ENCODE results near the gene SUPT3H.
"Not testable (repeated sequence)": the region's sequence is repeated elsewhere in the genome, so short reads cannot be mapped to it uniquely, and the experiment has no call there.

Gene SUPT3H

DNA sequence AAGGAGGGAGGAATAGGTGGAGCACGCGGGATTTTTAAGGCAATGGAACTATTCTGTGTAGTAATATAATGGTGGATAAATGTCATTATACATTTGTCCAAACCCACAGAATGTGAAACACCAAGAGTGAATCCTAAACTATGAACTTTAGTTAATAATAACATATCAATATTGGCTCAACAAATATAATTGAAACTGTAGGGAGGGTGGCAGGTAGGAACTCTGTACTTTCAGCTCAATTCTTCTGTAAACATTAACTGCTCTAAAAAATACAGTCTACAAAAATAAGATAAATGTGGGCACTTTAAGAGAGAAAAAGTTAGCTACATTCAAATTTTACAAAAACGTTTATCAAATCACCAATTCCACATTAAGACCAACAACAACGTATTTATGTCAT lies 186.3 kb downstream of the SUPT3H start:
- Histone ChIP-seq H3K27ac (ENCODE audit: insufficient read depth, low read depth, low read length, poor library complexity, severe bottlenecking) (no peak overlapping the region), H3K36me3 (ENCODE audit: control insufficient read depth, insufficient read depth, low read length) (no peaks in the 10 kb centered on the region), H3K27me3 (ENCODE audit: control insufficient read depth, insufficient read depth, low read length, poor library complexity, severe bottlenecking) (no peaks in the 10 kb centered on the region), H3K4me3 (ENCODE audit: insufficient read depth, low read depth, low read length) (no peak overlapping the region), H3K9me3 (ENCODE audit: control insufficient read depth, low read length) (no peaks in the 10 kb centered on the region), H3K4me1 (ENCODE audit: control insufficient read depth, insufficient read depth, low read length) (no peaks in the 10 kb centered on the region)
- WGBS, 2 experiments = 93 to 97% methylated on average over 4 of the region's 4 CpGs

GRCh38 chr6:45187836-45188235 lies 189.9 kb downstream of the SUPT3H start:
- no peak overlapping the region for H3K4me3 ChIP-seq (ENCODE audit: insufficient read depth, low read depth, low read length)
- no peaks in the 10 kb centered on the region for H3K9me3 ChIP-seq (ENCODE audit: control insufficient read depth, low read length)
- no peaks in the 10 kb centered on the region for H3K36me3 ChIP-seq (ENCODE audit: control insufficient read depth, insufficient read depth, low read length)
- WGBS, 2 experiments = 94 to 98% methylated on average over 2 of the region's 2 CpGs
- H3K27me3 ChIP-seq (ENCODE audit: control insufficient read depth, insufficient read depth, low read length, poor library complexity, severe bottlenecking) = no peaks in the 10 kb centered on the region
- no peak overlapping the region for H3K27ac ChIP-seq (ENCODE audit: insufficient read depth, low read depth, low read length, poor library complexity, severe bottlenecking)
- H3K4me1 ChIP-seq (ENCODE audit: control insufficient read depth, insufficient read depth, low read length) = no peaks in the 10 kb centered on the region

DNA sequence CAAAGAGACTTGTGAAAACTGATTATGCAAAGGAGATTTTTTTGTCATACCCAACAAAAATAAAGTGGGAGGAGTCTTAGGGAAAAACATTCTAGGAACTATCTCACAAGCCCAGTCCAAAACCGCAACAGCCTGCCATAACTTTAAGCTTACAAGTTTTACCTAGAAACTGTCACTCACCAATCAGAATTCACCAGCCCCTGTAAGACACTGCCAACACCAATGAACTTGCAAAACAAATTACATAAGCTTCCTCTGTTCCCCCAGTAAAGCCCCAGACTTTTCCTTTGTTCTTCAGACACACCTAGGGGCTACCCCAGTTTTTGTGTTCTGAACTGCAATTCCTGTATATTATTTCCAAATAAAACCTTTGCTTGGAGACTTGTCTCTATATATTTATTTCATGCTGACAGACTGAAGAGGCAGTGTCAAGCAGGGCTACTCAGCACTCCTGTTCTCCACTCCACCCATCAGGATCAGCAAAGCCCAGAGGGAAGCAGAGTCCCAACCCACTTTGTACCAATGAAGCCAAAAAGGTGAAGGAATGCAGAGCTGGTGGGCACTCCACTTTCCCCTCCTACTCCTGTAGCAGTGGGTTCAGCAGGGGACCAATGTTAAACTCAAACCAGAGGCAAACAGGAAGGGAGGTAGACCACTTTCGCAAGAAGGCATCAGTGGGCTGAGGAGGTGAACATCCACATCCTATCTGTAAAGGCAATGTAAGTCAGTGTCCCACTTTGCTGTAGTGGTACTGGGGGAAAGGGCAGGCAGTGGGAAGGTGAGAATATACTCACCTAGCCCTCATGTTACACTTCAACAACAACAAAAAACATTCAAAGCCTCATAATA lies 192.1 kb downstream of the SUPT3H start:
- Histone ChIP-seq H3K36me3 (ENCODE audit: control insufficient read depth, insufficient read depth, low read length) (no peaks in the 10 kb centered on the region), H3K9me3 (ENCODE audit: control insufficient read depth, low read length) (no peaks in the 10 kb centered on the region), H3K4me3 (ENCODE audit: insufficient read depth, low read depth, low read length) (no peak overlapping the region), H3K4me1 (ENCODE audit: control insufficient read depth, insufficient read depth, low read length) (no peaks in the 10 kb centered on the region), H3K27ac (ENCODE audit: insufficient read depth, low read depth, low read length, poor library complexity, severe bottlenecking) (no peak overlapping the region), H3K27me3 (ENCODE audit: control insufficient read depth, insufficient read depth, low read length, poor library complexity, severe bottlenecking) (no peaks in the 10 kb centered on the region)
- WGBS, 2 experiments = 56 to 68% methylated on average over 2 of the region's 2 CpGs

GRCh38 chr6:45184937-45185336 lies 192.8 kb downstream of the SUPT3H start:
- Histone ChIP-seq H3K36me3 (ENCODE audit: control insufficient read depth, insufficient read depth, low read length) (no peaks in the 10 kb centered on the region), H3K9me3 (ENCODE audit: control insufficient read depth, low read length) (no peaks in the 10 kb centered on the region), H3K27ac (ENCODE audit: insufficient read depth, low read depth, low read length, poor library complexity, severe bottlenecking) (no peak overlapping the region), H3K4me1 (ENCODE audit: control insufficient read depth, insufficient read depth, low read length) (no peaks in the 10 kb centered on the region), H3K4me3 (ENCODE audit: insufficient read depth, low read depth, low read length) (no peak overlapping the region), H3K27me3 (ENCODE audit: control insufficient read depth, insufficient read depth, low read length, poor library complexity, severe bottlenecking) (no peaks in the 10 kb centered on the region)
- 88 to 95% methylated on average over 4 of the region's 4 CpGs for WGBS, 2 experiments

DNA sequence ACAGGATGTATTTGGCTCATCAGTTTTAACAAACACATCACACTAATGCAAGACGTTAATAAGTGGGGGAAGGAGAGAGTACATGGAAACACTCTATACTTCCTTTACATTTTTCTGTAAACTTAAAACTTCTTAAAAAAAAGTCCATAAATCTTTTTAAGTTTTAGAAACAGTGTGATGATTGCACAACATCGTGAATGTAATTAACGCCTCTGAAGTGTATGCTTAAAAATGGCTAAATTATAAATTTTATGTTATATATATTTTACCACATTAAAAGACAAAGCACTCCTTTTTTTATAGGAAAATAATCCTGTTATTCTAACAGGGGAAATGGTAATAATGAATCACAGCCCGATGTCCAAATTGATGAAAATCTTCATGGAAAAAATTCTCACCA lies 193.7 kb downstream of the SUPT3H start:
- H3K9me3 ChIP-seq (ENCODE audit: control insufficient read depth, low read length) = no peaks in the 10 kb centered on the region
- no peaks in the 10 kb centered on the region for H3K27me3 ChIP-seq (ENCODE audit: control insufficient read depth, insufficient read depth, low read length, poor library complexity, severe bottlenecking)
- no peak overlapping the region for H3K4me3 ChIP-seq (ENCODE audit: insufficient read depth, low read depth, low read length)
- no peaks in the 10 kb centered on the region for H3K4me1 ChIP-seq (ENCODE audit: control insufficient read depth, insufficient read depth, low read length)
- no peaks in the 10 kb centered on the region for H3K36me3 ChIP-seq (ENCODE audit: control insufficient read depth, insufficient read depth, low read length)
- 80% methylated on average over 1 of the region's 4 CpGs; no CpG with 5 or more reads in 1 of the 2 experiments for WGBS, 2 experiments
- H3K27ac ChIP-seq (ENCODE audit: insufficient read depth, low read depth, low read length, poor library complexity, severe bottlenecking) = no peak overlapping the region

DNA sequence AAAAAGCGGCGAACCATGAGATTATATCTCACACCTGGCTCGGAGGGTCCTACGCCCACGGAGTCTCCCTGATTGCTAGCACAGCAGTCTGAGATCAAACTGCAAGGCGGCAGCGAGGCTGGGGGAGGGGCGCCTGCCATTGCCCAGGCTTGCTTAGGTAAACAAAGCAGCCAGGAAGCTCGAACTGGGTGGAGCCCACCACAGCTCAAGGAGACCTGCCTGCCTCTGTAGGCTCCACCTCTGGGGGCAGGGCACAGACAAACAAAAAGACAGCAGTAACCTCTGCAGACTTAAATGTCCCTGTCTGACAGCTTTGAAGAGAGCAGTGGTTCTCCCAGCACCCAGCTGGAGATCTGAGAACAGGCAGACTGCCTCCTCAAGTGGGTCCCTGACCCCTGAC lies 201.4 kb downstream of the SUPT3H start:
- not testable (repeated sequence) for H3K4me1 ChIP-seq (ENCODE audit: control insufficient read depth, insufficient read depth, low read length); H3K27ac ChIP-seq (ENCODE audit: insufficient read depth, low read depth, low read length, poor library complexity, severe bottlenecking); H3K36me3 ChIP-seq (ENCODE audit: control insufficient read depth, insufficient read depth, low read length); H3K27me3 ChIP-seq (ENCODE audit: control insufficient read depth, insufficient read depth, low read length, poor library complexity, severe bottlenecking); H3K4me3 ChIP-seq (ENCODE audit: insufficient read depth, low read depth, low read length); H3K9me3 ChIP-seq (ENCODE audit: control insufficient read depth, low read length)
- WGBS, 2 experiments = 36% methylated on average over 3 of the region's 9 CpGs; no CpG with 5 or more reads in 1 of the 2 experiments

- no peak overlapping the region for H3K4me3 ChIP-seq (ENCODE audit: insufficient read depth, low read depth, low read length)
- no peaks in the 10 kb centered on the region for H3K27me3 ChIP-seq (ENCODE audit: control insufficient read depth, insufficient read depth, low read length, poor library complexity, severe bottlenecking)
- WGBS, 2 experiments = 77 to 93% methylated on average over 5 to 7 of the region's 7 CpGs
- H3K9me3 ChIP-seq (ENCODE audit: control insufficient read depth, low read length) = no peaks in the 10 kb centered on the region
- no peaks in the 10 kb centered on the region for H3K36me3 ChIP-seq (ENCODE audit: control insufficient read depth, insufficient read depth, low read length)
- no peaks in the 10 kb centered on the region for H3K4me1 ChIP-seq (ENCODE audit: control insufficient read depth, insufficient read depth, low read length)
- no peak overlapping the region for H3K27ac ChIP-seq (ENCODE audit: insufficient read depth, low read depth, low read length, poor library complexity, severe bottlenecking)
Observed at GRCh38 chr6:45175272-45175671, 202.5 kb downstream of the SUPT3H start.

DNA sequence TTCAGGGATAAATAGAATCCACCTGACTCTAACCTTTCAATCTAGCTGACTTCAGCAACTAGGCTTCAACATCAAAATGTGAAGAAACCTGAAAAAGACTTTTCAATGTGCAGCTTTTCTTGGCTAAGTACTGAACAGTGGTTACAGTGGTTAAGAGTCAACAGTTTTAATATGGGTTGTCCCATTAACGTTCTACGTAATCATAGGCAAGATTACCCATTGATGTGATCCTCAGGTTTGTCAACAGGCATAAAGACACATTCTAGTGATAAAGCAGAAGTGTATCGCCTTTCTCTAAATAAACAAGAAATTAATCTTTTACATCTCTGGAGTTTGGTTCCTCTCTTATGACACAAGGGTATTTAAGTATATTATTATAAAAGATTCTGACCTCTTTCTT lies 203.7 kb downstream of the SUPT3H start:
- Histone ChIP-seq H3K4me1 (ENCODE audit: control insufficient read depth, insufficient read depth, low read length) (no peaks in the 10 kb centered on the region), H3K9me3 (ENCODE audit: control insufficient read depth, low read length) (no peaks in the 10 kb centered on the region), H3K4me3 (ENCODE audit: insufficient read depth, low read depth, low read length) (no peak overlapping the region), H3K36me3 (ENCODE audit: control insufficient read depth, insufficient read depth, low read length) (no peaks in the 10 kb centered on the region), H3K27me3 (ENCODE audit: control insufficient read depth, insufficient read depth, low read length, poor library complexity, severe bottlenecking) (no peaks in the 10 kb centered on the region), H3K27ac (ENCODE audit: insufficient read depth, low read depth, low read length, poor library complexity, severe bottlenecking) (no peak overlapping the region)
- WGBS, 2 experiments = 97 to 98% methylated on average over 2 to 3 of the region's 3 CpGs

DNA sequence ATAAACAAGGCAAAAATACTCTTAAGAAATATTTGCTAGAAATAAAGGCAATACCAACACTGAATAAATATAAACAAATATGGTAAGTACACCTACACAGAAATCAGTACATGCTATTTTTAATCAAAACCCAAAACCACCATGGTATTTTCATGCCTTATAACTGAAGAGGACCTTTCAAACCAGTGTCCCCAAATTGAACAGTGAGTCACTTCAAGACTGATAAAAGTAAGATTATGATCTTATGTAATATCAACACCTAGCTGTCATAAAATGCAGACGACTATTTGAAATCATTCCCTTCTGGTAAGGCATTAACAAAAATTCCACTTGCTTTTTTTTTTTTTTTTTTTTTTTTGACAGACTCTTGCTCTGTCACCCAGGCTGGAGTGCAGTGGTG lies 206.4 kb downstream of the SUPT3H start:
- H3K4me3 ChIP-seq (ENCODE audit: insufficient read depth, low read depth, low read length) = no peak overlapping the region
- H3K4me1 ChIP-seq (ENCODE audit: control insufficient read depth, insufficient read depth, low read length) = no peaks in the 10 kb centered on the region
- no peaks in the 10 kb centered on the region for H3K27me3 ChIP-seq (ENCODE audit: control insufficient read depth, insufficient read depth, low read length, poor library complexity, severe bottlenecking)
- no peak overlapping the region for H3K27ac ChIP-seq (ENCODE audit: insufficient read depth, low read depth, low read length, poor library complexity, severe bottlenecking)
- no peaks in the 10 kb centered on the region for H3K36me3 ChIP-seq (ENCODE audit: control insufficient read depth, insufficient read depth, low read length)
- 82 to 84% methylated on average over 1 of the region's 1 CpG for WGBS, 2 experiments
- no peaks in the 10 kb centered on the region for H3K9me3 ChIP-seq (ENCODE audit: control insufficient read depth, low read length)

- H3K9me3 ChIP-seq (ENCODE audit: control insufficient read depth, low read length) = no peaks in the 10 kb centered on the region
- WGBS, 2 experiments = 96 to 100% methylated on average over 2 of the region's 2 CpGs
Observed at GRCh38 chr6:45170309-45170708, 207.4 kb downstream of the SUPT3H start.

More at GRCh38 chr6:45170309-45170708, 207.4 kb downstream of the SUPT3H start:
- no peaks in the 10 kb centered on the region for H3K27me3 ChIP-seq (ENCODE audit: control insufficient read depth, insufficient read depth, low read length, poor library complexity, severe bottlenecking)
- no peak overlapping the region for H3K4me3 ChIP-seq (ENCODE audit: insufficient read depth, low read depth, low read length)
- H3K36me3 ChIP-seq (ENCODE audit: control insufficient read depth, insufficient read depth, low read length) = no peaks in the 10 kb centered on the region
- H3K27ac ChIP-seq (ENCODE audit: insufficient read depth, low read depth, low read length, poor library complexity, severe bottlenecking) = no peak overlapping the region
- no peaks in the 10 kb centered on the region for H3K4me1 ChIP-seq (ENCODE audit: control insufficient read depth, insufficient read depth, low read length)
